H54 (cell line): ENCODE measurements around the gene AKT2.

Experiments
- DNase-seq: peaks from one replicate; pipeline ENCODE4 v3.0.0; 2011; ENCODE audit warnings: low spot score, mixed read lengths; ENCODE audit not compliant: insufficient read length
- FAIRE-seq: peaks from 3 replicates; lab custom pipeline; 2011; peaks lifted over from hg19 to GRCh38; lab: Jason Lieb, UNC
- POLR2A ChIP-seq: IDR thresholded peaks from 2 replicates; pipeline ENCODE4 v1.6.1; 2011; ENCODE audit warnings: low read depth, mild to moderate bottlenecking, low read length

AKT2 gene

DNA sequence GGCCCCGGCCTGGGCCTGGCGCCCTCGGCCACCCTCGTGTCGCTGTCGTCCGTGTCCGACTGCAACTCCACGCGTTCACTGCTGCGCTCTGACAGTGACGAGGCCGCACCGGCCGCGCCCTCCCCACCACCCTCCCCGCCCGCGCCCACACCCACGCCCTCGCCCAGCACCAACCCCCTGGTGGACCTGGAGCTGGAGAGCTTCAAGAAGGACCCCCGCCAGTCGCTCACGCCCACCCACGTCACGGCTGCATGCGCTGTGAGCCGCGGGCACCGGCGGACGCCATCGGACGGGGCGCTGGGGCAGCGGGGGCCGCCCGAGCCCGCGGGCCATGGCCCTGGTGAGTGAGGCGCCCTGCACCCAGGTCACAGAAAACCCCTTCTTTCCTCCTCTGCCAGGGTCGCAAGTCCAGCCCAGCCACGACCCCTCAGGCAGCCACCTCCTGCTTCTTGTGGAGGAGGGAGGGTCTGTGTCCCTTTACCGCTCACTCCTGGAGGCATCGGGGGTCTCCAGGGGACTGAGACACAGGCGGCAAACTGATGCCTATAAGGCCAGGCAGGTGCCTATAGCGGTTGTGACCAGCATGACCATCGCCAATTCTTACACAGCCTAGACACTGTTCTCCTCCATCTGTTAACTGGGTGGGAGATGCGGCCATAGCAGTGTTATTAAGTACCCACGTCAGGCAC lies 71.1 kb downstream of the AKT2 start:
- no peak for TF ChIP-seq POLR2A
- FAIRE-seq: no peak

DNA sequence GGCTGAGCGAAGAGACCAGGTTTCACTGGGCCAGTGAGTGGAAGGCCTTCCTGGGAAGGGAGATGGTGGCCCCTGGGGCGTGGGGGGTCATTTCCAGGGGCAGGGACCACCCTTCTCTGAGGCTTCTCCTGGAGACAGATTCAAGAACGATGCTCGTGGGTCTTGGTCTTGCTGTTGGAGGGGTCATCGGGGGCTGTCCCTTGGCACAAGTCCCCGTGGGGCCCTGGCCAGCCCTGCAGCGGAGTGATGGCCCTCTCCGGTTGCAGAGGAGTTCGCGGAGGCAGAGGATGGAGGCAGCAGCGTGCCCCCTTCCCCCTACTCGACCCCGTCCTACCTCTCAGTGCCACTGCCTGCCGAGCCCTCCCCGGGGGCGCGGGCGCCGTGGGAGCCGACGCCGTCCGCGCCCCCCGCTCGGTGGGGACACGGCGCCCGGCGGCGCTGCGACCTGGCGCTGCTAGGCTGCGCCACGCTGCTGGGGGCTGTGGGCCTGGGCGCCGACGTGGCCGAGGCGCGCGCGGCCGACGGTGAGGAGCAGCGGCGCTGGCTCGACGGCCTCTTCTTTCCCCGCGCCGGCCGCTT lies 71.8 kb downstream of the AKT2 start:
- no peak for FAIRE-seq
- no peak for TF ChIP-seq POLR2A

More for the DNA sequence above, 71.1 kb downstream of the AKT2 start:
- DNase-seq: no peak

DNA sequence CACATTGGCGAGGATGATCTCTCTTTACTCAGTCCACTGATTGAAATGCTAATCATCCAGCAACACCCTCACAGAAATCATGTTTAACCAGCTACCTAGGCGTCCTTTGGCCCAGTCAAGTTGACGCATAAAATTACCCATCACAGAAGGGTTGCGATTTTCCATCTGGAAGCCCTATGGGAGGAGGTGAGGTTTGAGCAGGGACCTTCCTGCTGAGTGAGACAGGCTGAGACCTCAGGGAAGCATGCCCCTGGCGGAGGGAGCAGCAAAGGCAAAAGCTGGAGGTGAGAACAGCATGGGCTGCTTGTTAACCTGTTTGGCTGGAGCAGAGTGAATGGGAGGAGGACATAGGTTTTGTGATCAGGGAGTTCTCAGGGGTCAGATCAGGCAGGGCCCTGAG lies 74.3 kb downstream of the AKT2 start:
- TF ChIP-seq POLR2A: no peak
- FAIRE-seq (no peak), DNase-seq (no peak)

More for the DNA sequence above, 71.8 kb downstream of the AKT2 start:
- no peak for DNase-seq

GRCh38 chr19:40208602-40209001 lies 76.5 kb downstream of the AKT2 start:
- no peak for TF ChIP-seq POLR2A
- no peak for DNase-seq
- no peak for FAIRE-seq

GRCh38 chr19:40205760-40206159 lies 79.4 kb downstream of the AKT2 start:
- TF ChIP-seq POLR2A: no peak
- DNase-seq (no peak), FAIRE-seq (no peak)

DNA sequence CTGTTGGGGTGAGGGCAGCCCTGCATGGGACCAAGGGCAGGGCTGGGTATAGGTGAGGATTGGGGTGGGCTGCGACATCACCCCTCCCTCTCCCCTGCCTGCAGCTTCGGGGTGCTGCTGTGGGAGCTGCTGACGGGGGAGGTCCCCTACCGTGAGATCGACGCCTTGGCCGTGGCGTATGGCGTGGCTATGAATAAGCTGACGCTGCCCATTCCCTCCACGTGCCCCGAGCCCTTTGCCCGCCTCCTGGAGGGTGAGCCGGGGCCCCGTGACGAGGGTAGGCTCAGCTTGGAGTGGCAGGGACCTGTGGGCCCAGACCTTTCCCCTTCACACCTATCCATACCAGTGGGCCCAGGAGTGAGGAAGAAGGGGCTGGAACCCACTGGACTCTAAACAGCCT lies 80.8 kb downstream of the AKT2 start:
- DNase-seq: no peak
- TF ChIP-seq POLR2A: no peak
- FAIRE-seq: no peak

GRCh38 chr19:40200341-40201099 lies 84.6 kb downstream of the AKT2 start:
- FAIRE-seq: no peak
- no peak for TF ChIP-seq POLR2A
- peak; percentile 85 for DNase-seq

- no peak for TF ChIP-seq POLR2A
- no peak for DNase-seq
- FAIRE-seq: no peak
Measured at GRCh38 chr19:40198272-40198990, 86.7 kb downstream of the AKT2 start.

DNA sequence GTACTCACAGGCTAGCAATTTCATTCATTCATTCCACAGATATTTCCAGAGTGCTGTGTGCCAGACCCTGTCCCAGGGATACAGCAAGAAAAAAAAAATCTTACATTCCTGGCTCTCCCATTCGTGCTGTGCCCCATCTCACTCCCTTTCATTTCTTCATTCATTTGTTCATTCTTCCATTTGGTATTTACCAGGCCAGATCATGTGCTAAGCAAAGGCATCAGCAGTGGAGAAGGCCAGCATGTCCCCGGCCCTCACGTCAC lies 91.6 kb downstream of the AKT2 start:
- FAIRE-seq (no peak), DNase-seq (no peak)
- no peak for TF ChIP-seq POLR2A

DNA sequence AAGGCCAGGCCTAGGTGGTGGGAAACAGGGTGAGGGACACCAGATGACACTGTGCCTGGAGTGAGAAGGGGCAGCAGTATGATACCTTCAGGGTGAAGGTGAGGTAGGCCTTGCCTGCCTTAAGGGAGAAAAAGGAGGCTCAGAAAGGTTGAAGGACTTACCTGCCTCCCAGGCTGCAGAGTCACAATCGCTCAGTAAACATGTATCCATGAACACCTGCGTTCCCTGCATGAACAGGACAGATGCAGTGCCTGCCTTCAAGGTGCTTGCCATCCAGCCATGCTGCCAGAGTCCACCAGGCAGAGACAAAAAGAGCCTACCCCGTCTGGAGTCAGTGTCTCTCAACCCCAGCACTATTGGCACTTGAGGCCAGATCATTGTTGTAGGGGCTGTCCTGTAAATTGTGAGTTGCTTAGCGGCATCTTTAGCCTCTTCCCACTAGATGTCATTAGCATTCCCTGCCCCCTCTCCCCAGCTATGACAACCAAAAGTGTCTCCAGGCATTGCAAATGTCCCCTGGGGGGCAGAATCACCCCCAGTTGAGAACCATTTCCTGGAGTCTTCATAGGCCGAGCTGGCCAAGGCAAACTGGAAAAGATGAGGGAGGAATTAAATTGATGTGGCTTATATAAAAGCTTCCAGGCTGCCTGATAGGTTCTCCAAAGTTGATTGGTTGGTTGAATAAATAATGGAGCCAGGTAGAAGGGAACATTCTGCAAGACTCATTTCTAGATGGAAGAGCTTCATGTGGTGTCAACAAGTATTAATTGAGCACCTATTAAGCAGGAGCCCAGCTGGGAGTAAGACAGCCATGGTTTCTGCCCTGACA lies 92.2 kb downstream of the AKT2 start:
- no peak for TF ChIP-seq POLR2A
- DNase-seq (no peak), FAIRE-seq (no peak)

GRCh38 chr19:40191836-40192646 lies 93.1 kb downstream of the AKT2 start:
- DNase-seq: peak; percentile 63
- no peak for TF ChIP-seq POLR2A

More at GRCh38 chr19:40191836-40192646, 93.1 kb downstream of the AKT2 start:
- no peak for FAIRE-seq
